Left lung (tissue), 10 donors: ENCODE results near the gene EBP. TPM values are rescaled to one million over a fixed set of nuclear protein-coding genes. Genes with fewer than 3 reads are reported as not detected.

Experiments
- ATAC-seq: fragments of 200-7000 bp; cut with Tn5 transposase; one replicate; pipeline ENCODE4 v1.9.1; 2020; ENCODE audit warnings: moderate library complexity
- DNase-seq, 4 donors: peaks; one replicate each; pipeline ENCODE4 v3.0.0-alpha.2; 2013 to 2020
- H3K27ac ChIP-seq, 2 donors: fragments of 200-600 bp; sonication (generic) in 1 of 2; one replicate each; pipeline versions ENCODE4 v1.5.0 to v1.8.0; 2020 to 2021
- H3K27me3 ChIP-seq, 2 donors: fragments of 200-600 bp; sonication (generic) in 1 of 2; one replicate each; pipeline versions ENCODE4 v1.5.0 to v1.8.0; 2020 to 2021
- H3K36me3 ChIP-seq, 2 donors: fragments of 200-600 bp; sonication (generic) in 1 of 2; one replicate each; pipeline versions ENCODE4 v1.5.0 to v1.8.0; 2020 to 2021
- H3K4me1 ChIP-seq, 2 donors: fragments of 200-600 bp; one replicate each; pipeline ENCODE4 v1.8.0; 2021
- H3K4me3 ChIP-seq, 2 donors: fragments of 200-600 bp; sonication (generic) in 1 of 2; one replicate each; pipeline versions ENCODE4 v1.5.0 to v1.8.0; 2020 to 2021; ENCODE audit warnings: mild to moderate bottlenecking in 1 of 2
- H3K9me3 ChIP-seq, 2 donors: fragments of 200-600 bp; sonication (generic) in 1 of 2; one replicate each; pipeline versions ENCODE4 v1.5.0 to v1.8.0; 2020 to 2021
- CTCF ChIP-seq, 2 donors: fragments of 200-600 bp; sonication (generic) in 1 of 2; IDR thresholded peaks; one replicate each; pipeline versions ENCODE4 v1.5.0 to v1.8.0; 2021; ENCODE audit warnings: antibody characterized with exemption in 2 of 2
- intact Hi-C, 2 donors: fragments of 100-400 bp; cut with DNase I; formaldehyde crosslinking; loops; one replicate each; pipeline versions ENCODE4 v1.11.2 to v1.14.2; 2022
- polyA plus RNA-seq, 6 donors: library from polyadenylated mRNA; unstranded; fragments of 120-200 nt; gene quantifications; one replicate each; pipeline ENCODE4 v1.2.1, GENCODE V29; 2013; ENCODE audit not compliant: insufficient read length in 6 of 6
- total RNA-seq, 2 donors: library from RNA; stranded (reverse); fragmentation: NEBNext Ultra II Directional; extraction: Animal tissue kit (Norgen Biotek cat#: 25700); gene quantifications; one replicate each; pipeline ENCODE4 v1.2.1, GENCODE V29; 2021
- donor health status: DM: no; HTN: yes; CAD: no.
- donor health status: DM: no; HTN: no; CAD: no.

The EBP gene
- total and polyA plus RNA-seq, 8 donors: 32.6 to 200 (median 35.1) TPM

- DNase-seq: no peak
- TF ChIP-seq CTCF (IDR thresholded peaks at IDR 0.05): no peak
Measured at GRCh38 chrX:48473704-48473990, 48.0 kb upstream of the EBP start.

GRCh38 chrX:48474127-48474526 lies 47.5 kb upstream of the EBP start:
- DNase-seq: no peak
- no peak for ATAC-seq
- no peaks in the 10 kb centered on the region for H3K27me3 ChIP-seq
- no peaks in the 10 kb centered on the region for H3K4me1 ChIP-seq
- H3K4me3 ChIP-seq: no peak overlapping the region
- TF ChIP-seq CTCF (IDR thresholded peaks at IDR 0.05): no peak
- no peak overlapping the region for H3K27ac ChIP-seq
- H3K9me3 ChIP-seq: no peaks in the 10 kb centered on the region
- intact Hi-C loops: no loop called here
- H3K36me3 ChIP-seq: peaks cover 0 to 6% of the 10 kb centered on the region in 2 donors

More at GRCh38 chrX:48473704-48473990, 48.0 kb upstream of the EBP start:
- Histone ChIP-seq H3K36me3 (peaks cover 0 to 4% of the 10 kb centered on the region in 2 donors), H3K4me3 (no peak overlapping the region), H3K27ac (no peak overlapping the region), H3K9me3 (no peaks in the 10 kb centered on the region), H3K4me1 (no peaks in the 10 kb centered on the region), H3K27me3 (no peaks in the 10 kb centered on the region)
- ATAC-seq: no peak
- intact Hi-C loops: no loop called here

- H3K9me3 ChIP-seq: no peaks in the 10 kb centered on the region
- no peaks in the 10 kb centered on the region for H3K27me3 ChIP-seq
- DNase-seq (no peak), ATAC-seq (no peak)
- no peak overlapping the region for H3K4me3 ChIP-seq
- TF ChIP-seq CTCF (IDR thresholded peaks at IDR 0.05): no peak
- no peaks in the 10 kb centered on the region for H3K4me1 ChIP-seq
- no peak overlapping the region for H3K27ac ChIP-seq
- intact Hi-C loops: no loop called here
- peaks cover 0 to 11% of the 10 kb centered on the region in 2 donors for H3K36me3 ChIP-seq
Measured at GRCh38 chrX:48474581-48474980, 47.0 kb upstream of the EBP start.

GRCh38 chrX:48475296-48475695 lies 46.3 kb upstream of the EBP start:
- Histone ChIP-seq H3K9me3 (no peaks in the 10 kb centered on the region), H3K4me1 (no peaks in the 10 kb centered on the region), H3K27me3 (no peaks in the 10 kb centered on the region), H3K36me3 (peaks cover 0 to 12% of the 10 kb centered on the region in 2 donors), H3K4me3 (peak overlapping the region; percentile 46 to 65), H3K27ac (peak overlapping the region; percentile 22 to 87)
- DNase-seq (no peak), ATAC-seq (peak; percentile 32)
- intact Hi-C loops: no loop called here
- TF ChIP-seq CTCF (IDR thresholded peaks at IDR 0.05): no peak

GRCh38 chrX:48475774-48476577 lies 45.6 kb upstream of the EBP start, which contains the start of gene FTSJ1:
Gene FTSJ1, plus strand, starts transcription at chrX:48476199. Its CDS starts 1,849 bp downstream, at chrX:48478048.
- Histone ChIP-seq H3K36me3 (peaks cover 0 to 14% of the 10 kb centered on the region in 2 donors), H3K4me1 (no peaks in the 10 kb centered on the region), H3K27ac (peak within 1 kb of the TSS; percentile 22 to 87), H3K9me3 (no peaks in the 10 kb centered on the region), H3K4me3 (peak within 1 kb of the TSS; percentile 46 to 65), H3K27me3 (no peaks in the 10 kb centered on the region)
- ATAC-seq (peak; percentile 97), DNase-seq (peak; percentile 77 to 93 (median 89))
- no peak for TF ChIP-seq CTCF (IDR thresholded peaks at IDR 0.05)
- intact Hi-C loops: no loop called here
